ENCODE data around the gene EHBP1L1.
A peak's percentile ranks its signal among the peaks of the same experiment; 100 is the strongest.

GRCh38 chr11:65554057-65554818 lies 21.6 kb upstream of the EHBP1L1 start:
- TF ChIP-seq CTCF (IDR thresholded peaks at IDR 0.05) (no peak), EZH2 (IDR thresholded peaks at IDR 0.05) (peak; percentile 25), EZH2phosphoT487 (IDR thresholded peaks at IDR 0.05) (no peak)

Data from neural progenitor cell (in vitro differentiated cells).